HG02840 (cell line): ENCODE results near the gene C1QTNF5.

Experiments
- ATAC-seq: cut with Tn5 transposase; IDR thresholded peaks from one replicate; pipeline ENCODE4 v1.9.1; 2021; ENCODE audit warnings: mild to moderate bottlenecking, moderate library complexity, moderate number of reproducible peaks; ENCODE audit not compliant: unreplicated experiment, low FRiP score

The C1QTNF5 gene

GRCh38 chr11:119318240-119319135, 22.2 kb downstream of the C1QTNF5 start:
- no peak for ATAC-seq

GRCh38 chr11:119317592-119318239, 23.0 kb downstream of the C1QTNF5 start:
- ATAC-seq = no peak

GRCh38 chr11:119316729-119317591, 23.7 kb downstream of the C1QTNF5 start, which contains the start of gene MCAM:
MCAM (minus strand) TSS chr11:119317130; CDS start chr11:119317101, 29 bp downstream.
- ATAC-seq = no peak

- ATAC-seq = no peak
These were observed 24.5 kb downstream of the C1QTNF5 start for GRCh38 chr11:119316016-119316728.

DNA sequence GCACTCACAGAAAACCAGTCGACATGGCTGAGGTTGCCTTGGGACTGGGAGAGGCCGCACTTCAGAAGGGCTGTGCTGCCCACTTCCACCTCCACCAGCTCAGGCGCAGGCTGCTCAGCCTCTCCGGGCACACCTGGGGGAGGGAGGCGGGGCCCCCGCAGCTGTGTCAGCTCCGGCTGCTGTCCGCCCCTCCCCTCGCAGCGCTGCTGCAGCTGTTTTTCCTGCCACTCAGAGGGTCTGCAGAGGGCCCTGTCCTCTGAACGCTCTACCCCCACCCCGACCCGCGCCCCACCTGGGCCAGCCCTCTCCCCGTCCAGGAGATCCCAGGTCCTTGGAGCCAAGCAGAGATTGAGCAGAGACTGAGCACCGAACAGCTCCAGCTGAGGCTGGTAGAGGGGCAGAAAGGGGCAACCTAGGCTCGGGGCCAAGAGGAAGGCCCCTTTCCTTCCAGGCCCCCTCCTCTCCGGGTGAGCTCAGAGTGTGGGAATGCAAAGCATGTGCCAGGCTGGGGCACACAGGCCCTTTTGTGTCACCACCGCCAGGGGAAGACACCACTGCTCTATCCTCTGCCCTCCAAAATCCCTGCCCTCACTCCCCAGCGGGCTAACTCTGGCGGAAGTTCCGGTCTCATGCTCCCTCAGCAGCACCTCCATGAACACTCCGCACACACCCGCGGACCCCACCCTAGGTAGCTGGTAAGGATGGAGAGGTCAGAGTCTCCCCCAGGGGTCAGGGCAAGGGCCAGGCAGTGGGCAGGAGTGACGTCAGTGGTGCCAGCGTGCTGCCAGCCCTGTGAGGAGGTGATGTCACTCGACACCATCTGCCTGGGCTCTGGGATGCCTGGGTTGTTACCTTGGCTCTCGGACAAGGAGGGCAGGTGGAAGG, 25.3 kb downstream of the C1QTNF5 start:
- no peak for ATAC-seq

DNA sequence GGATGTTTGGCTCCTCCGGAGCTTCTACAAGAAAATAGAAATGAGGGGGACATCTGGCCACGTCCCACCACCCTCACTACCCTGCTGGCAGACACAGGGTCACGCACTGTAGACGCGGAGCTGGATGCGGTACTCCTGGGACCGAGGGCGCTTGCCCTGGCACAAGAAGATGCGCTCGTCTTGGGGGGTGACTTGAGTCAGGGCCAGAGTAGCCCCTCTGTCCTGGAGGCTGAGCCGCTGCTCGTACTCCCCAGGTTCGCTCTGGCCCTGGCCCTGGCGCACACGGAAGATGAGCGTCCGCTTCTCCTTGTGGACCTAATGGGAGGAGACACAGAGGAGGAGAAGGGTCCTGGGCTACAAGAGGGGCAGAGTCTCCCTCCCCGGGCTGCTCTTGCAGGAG, 26.0 kb downstream of the C1QTNF5 start:
- no peak for ATAC-seq

- ATAC-seq = no peak
These were observed 30.0 kb downstream of the C1QTNF5 start for GRCh38 chr11:119310682-119311052.

DNA sequence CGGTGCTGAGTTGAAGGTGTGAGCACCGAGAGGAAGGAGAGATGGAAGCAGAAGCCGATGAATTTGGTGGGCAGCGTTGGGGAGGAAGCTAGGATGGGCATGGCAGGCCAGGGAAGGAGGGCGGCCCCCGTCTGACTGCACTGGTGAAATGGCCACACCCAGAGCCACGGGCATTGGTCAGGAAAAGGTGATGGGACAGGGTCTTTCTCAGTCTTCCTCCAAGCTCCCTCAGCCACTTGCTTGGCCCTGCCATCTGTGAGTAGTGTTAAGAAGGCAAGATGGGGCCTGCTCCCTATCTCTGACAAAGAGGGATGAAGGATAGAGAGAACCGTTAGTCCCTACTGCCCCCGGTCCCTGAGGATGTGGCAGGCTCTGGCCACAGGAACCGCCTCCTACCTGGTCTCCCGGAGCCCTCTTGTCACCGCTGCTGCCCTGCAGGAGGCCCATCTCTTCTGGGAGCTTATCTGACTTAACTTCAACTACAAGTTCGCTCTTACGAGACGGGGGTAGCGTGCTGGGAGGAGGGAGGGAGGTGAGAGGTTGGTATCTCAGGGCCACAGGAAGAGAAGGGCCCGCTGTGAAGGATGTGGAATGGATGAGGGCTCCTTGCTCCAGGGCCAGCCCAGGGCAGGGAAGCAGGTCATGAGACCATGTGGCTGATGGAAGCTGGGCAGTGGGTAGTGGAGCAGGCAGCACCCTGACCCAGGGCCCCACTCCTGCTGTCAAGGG, 30.6 kb downstream of the C1QTNF5 start:
- no peak for ATAC-seq

GRCh38 chr11:119309411-119309810, 31.3 kb downstream of the C1QTNF5 start:
- ATAC-seq = no peak

DNA sequence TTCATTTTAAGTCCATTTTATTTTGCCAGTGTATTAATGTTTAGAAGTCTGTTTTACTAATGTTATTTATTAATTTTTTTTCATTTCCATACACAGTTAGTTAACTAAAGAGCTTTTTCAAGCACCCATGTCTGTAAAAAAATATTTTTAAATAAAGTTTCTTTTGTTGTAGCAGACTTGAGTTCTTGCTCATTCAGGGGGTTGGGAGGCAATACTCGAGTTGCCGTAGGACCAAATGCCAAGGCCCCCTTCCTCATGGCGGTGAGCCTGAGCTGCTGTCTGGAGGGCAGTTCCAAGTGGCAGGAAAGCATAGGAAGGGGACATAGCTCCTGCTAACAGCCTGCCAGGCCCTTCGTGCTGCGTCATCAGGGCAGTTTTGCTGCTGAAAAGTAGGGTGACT, 32.7 kb downstream of the C1QTNF5 start:
- ATAC-seq = no peak

GRCh38 chr11:119307219-119307618, 33.5 kb downstream of the C1QTNF5 start:
- ATAC-seq = no peak

GRCh38 chr11:119306373-119306890, 34.3 kb downstream of the C1QTNF5 start:
- ATAC-seq = no peak

DNA sequence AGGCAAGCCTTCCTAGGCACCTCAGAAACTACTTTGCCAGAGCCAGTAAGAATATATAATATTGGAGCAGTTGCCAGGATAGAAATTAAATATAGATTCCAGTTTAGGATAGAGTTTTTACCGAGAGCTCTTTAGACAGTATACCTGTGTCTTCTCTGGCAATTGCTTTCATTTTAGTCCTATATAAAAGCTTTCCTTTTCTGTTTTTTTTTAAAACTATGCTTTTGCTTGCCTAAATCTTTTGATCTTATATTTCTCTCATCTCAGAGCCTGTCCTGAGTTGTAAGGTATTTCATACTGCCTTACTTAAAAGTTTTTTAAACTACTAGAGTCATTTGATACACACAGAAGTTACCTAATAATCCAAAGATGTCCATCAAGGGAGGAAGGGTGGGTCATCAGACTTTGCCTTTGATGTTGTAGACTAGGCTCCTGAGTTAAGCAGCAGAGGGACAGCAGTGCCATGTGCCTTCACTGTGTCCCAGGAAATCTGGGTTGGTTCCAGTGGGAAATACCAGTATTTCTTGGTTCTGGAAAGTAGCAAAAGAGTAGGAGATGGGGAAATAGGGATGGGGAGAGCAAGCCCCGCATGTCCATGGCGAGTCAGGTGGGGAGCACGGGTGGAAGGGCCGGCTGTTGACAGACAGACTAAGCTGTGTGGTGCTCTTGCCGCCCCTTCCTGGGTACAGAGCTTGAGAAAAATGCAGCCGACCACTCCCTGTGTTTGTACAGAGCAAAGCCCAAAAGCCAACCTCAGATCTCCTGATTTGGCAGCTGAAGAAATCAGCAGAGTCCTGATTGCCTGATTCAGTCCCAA, 34.9 kb downstream of the C1QTNF5 start:
- no peak for ATAC-seq

DNA sequence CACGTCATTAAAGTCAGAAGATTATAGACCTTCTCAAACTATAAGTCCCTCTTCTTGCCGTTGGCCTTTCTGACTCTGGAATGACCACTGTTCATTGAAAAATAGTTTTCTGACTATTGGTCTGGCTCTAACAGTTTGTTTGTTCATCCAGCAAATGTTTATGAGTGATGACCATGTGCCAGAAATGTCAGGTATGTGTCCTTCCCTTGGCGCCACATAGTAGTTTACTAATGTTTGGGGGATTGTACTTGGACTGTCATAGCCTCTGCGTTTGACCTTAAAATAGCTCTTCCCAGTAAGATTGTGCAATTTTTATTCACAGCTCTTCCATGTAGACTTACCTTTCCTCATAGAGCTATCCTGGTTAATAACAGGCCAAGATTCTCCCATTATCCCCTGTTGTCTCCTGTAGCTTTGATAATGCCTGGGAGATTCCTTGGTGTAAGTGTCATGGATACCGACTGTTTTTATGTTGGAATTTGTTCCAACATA, 37.4 kb downstream of the C1QTNF5 start:
- ATAC-seq = no peak

DNA sequence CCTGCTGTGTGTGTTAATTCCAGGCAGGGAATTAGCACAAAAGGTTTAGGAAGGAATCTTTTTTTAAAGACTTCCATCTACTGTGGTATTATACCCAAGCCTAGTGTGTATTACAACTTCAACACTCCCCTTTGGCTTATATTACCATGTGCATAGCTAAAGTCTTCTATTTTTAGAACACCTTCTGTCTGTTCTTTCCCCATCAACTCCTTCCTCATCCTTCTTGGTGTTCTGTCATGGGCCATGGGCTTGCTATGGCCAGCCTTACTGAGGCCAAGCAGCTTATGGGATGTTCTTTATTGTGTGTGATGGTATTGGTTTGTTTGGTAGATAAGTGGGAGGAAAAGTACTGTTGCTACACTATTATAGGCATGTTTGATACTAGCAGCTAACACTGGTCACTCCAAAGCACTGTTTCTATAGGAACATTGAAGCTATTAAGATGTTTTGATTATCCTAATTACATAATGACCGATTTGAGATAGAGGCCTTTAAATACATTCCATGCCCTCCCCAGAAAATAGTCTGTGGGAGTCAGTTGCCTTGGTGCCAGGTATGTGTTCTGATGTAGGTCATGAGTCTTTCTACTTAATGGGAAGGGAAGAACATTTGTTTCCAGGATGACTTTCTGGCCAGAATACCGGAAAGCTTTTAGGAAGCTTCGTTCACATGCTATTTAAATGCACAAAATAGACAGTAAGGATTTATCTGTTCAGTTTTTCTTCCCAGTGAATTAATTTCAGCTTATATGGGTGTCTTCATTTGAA, 40.3 kb downstream of the C1QTNF5 start:
- ATAC-seq = no peak

DNA sequence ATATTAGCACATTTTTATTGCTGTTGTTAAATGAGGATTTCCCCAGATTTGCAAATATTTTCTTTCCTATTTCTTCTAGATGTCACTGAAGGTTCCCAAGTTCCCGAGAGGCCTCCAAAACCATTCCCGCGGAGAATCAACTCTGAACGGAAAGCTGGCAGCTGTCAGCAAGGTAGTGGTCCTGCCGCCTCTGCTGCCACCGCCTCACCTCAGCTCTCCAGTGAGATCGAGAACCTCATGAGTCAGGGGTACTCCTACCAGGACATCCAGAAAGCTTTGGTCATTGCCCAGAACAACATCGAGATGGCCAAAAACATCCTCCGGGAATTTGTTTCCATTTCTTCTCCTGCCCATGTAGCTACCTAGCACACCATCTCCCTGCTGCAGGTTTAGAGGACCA, 41.3 kb downstream of the C1QTNF5 start:
- ATAC-seq = no peak

- ATAC-seq = no peak
These were observed 42.0 kb downstream of the C1QTNF5 start for GRCh38 chr11:119298726-119299125.
